ENCODE measurements around the gene TACO1.

DNA sequence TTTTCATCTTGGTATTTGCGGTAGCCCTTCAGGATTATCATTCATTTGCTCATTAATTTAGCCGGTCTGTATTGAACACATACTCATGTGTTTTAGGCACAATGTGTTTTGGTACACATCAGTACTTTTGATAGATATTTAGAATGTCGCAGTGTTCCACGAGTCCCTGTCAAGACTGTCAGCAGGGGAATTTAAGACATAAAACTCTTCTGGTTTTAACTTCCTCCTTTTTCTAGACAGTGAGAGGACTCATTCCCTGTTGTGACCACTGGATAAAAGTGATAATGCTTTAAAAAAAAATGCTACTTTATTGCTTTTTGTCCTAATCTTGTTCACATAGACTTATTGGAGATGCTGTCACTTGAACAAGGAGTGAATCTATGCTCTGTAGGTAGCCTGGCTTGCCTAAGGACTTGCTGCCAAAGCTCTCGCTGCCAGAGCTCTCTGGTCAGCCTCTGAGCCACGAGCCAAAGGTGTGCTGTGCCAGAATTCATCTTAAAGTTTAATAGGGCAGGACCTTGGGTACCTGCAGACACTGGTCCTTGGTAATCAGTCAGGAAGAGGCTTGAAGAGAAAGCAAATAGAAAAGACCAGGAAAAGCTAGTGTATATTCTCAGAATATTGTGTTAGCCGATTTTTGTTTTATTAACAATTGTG lies 45.1 kb upstream of the TACO1 start:
- TF ChIP-seq CTCF (IDR thresholded peaks at IDR 0.05), result no peak
- no peak for TF ChIP-seq POLR2AphosphoS5 (IDR thresholded peaks at IDR 0.05)
- no peak for TF ChIP-seq EP300 (IDR thresholded peaks at IDR 0.05)
- no peak for TF ChIP-seq POLR2A (IDR thresholded peaks at IDR 0.05)
